ENCODE results near the gene BMPER. TPM values are rescaled to one million over a fixed set of nuclear protein-coding genes. Genes with fewer than 3 reads are reported as not detected.

Gene BMPER
- total RNA-seq, 1 experiment from 2014 or later, result not detected

DNA sequence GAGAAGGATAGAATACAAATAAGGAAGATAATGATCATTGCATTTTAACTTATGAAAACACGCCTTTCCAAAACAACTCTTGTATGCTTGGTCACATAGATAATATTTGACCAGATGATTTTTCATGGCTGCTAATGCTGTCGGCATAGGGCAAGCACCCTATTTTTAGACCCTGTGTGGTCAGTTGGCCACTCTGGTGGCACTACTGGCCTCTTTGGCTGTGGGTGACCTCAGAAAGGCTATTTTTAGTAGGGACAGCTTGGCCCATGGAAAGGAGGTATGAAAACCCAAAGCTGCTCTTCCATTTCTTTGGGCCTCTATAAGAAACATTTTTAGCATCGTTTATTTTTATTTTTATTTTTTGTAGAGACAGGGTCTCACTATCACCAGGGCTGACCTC, 12.3 kb downstream of the BMPER start:
- H3K4me3 ChIP-seq (ENCODE audit: low read depth in 2 of 2, low read length in 2 of 2), result no peak overlapping the region
- no peak overlapping the region for H3K27ac ChIP-seq (ENCODE audit: low read length)
- BruUV-seq (replicated peaks), result no TSS peak
- ChIA-PET CTCF (no interaction called here), POLR2A (no interaction called here)
- no peak for DNase-seq (ENCODE audit: low read depth, low spot score)
- no peak for ATAC-seq
- H3K9me3 ChIP-seq (ENCODE audit: control insufficient read depth, insufficient read depth, low read depth, low read length), result no peaks in the 10 kb centered on the region
- intact Hi-C loops (cut with micrococcal nuclease; ENCODE audit: unreplicated experiment), result no loop called here
- TF ChIP-seq SIN3A (IDR thresholded peaks at IDR 0.05; ENCODE audit: borderline replicate concordance, insufficient read depth, low read depth, low read length), result no peak
- TF ChIP-seq, protein P1, sequence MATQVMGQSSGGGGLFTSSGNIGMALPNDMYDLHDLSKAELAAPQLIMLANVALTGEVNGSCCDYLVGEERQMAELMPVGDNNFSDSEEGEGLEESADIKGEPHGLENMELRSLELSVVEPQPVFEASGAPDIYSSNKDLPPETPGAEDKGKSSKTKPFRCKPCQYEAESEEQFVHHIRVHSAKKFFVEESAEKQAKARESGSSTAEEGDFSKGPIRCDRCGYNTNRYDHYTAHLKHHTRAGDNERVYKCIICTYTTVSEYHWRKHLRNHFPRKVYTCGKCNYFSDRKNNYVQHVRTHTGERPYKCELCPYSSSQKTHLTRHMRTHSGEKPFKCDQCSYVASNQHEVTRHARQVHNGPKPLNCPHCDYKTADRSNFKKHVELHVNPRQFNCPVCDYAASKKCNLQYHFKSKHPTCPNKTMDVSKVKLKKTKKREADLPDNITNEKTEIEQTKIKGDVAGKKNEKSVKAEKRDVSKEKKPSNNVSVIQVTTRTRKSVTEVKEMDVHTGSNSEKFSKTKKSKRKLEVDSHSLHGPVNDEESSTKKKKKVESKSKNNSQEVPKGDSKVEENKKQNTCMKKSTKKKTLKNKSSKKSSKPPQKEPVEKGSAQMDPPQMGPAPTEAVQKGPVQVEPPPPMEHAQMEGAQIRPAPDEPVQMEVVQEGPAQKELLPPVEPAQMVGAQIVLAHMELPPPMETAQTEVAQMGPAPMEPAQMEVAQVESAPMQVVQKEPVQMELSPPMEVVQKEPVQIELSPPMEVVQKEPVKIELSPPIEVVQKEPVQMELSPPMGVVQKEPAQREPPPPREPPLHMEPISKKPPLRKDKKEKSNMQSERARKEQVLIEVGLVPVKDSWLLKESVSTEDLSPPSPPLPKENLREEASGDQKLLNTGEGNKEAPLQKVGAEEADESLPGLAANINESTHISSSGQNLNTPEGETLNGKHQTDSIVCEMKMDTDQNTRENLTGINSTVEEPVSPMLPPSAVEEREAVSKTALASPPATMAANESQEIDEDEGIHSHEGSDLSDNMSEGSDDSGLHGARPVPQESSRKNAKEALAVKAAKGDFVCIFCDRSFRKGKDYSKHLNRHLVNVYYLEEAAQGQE (IDR thresholded peaks at IDR 0.05; ENCODE audit: insufficient read depth in 1 of 2, low read depth in 2 of 2, low read length in 1 of 2), result no peak
- H3K27me3 ChIP-seq (ENCODE audit: control insufficient read depth, insufficient read depth, low read length), result 0 out of 2 replicates have a peak, but pooled peaks cover 9% of the 10 kb centered on the region
- H3K36me3 ChIP-seq (ENCODE audit: control insufficient read depth, insufficient read depth, low read length), result no peaks in the 10 kb centered on the region
- in situ Hi-C loops (cut with HindIII; ENCODE audit: low pct_unique_long_range_greater_than_20kb, low sequenced_read_pairs), result no loop called here
- no peaks in the 10 kb centered on the region for H3K4me1 ChIP-seq (ENCODE audit: control insufficient read depth, insufficient read depth, low read length)

DNA sequence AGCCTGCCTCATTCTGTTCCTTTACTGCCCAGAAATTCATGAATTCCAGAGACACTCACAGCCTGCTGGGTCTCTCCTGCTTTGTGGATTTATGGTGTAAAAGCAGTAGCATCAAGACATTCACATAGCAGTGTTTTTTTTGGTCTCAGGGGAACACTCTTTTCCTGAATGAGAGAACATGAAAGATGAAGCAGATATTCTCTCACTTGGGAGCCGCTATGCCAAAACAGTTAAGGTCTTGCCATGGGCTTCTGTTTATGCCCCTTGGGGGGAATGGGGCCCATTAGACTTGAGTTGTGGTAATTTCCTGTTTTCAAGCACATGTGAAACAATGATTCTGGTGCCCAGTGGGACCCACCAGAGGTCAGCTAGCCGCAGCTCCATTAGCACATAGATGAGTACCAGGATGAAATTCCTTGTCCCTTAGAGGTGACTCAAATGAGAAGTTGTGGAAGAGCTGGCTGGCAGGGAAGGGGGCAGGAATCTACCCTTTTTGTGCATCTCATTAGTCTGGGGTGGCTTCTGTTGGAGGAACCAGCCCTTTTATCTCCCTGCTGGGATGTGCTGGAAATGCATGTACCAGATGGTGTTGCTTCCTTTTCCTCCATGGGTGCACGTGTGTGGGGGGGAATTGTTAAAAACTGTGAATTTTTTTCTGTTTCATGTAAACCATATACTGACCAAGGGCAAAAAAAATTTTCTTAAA, 13.3 kb downstream of the BMPER start:
- Histone ChIP-seq H3K4me1 (ENCODE audit: control insufficient read depth, insufficient read depth, low read length) (no peaks in the 10 kb centered on the region), H3K27me3 (ENCODE audit: control insufficient read depth, insufficient read depth, low read length) (0 out of 2 replicates have a peak, but pooled peaks cover 13% of the 10 kb centered on the region), H3K4me3 (ENCODE audit: low read depth in 2 of 2, low read length in 2 of 2) (no peak overlapping the region), H3K36me3 (ENCODE audit: control insufficient read depth, insufficient read depth, low read length) (no peaks in the 10 kb centered on the region), H3K9me3 (ENCODE audit: control insufficient read depth, insufficient read depth, low read depth, low read length) (no peaks in the 10 kb centered on the region), H3K27ac (ENCODE audit: low read length) (no peak overlapping the region)
- DNase-seq (ENCODE audit: low read depth, low spot score), result no peak
- ChIA-PET POLR2A (no interaction called here), CTCF (no interaction called here)
- no TSS peak for BruUV-seq (replicated peaks)
- intact Hi-C loops (cut with micrococcal nuclease; ENCODE audit: unreplicated experiment) (no loop called here), in situ Hi-C loops (cut with HindIII; ENCODE audit: low pct_unique_long_range_greater_than_20kb, low sequenced_read_pairs) (no loop called here)
- no peak for TF ChIP-seq SIN3A (IDR thresholded peaks at IDR 0.05; ENCODE audit: borderline replicate concordance, insufficient read depth, low read depth, low read length)
- TF ChIP-seq, protein P1 (IDR thresholded peaks at IDR 0.05; ENCODE audit: insufficient read depth in 1 of 2, low read depth in 2 of 2, low read length in 1 of 2), result no peak
- TF ChIP-seq, protein P2, sequence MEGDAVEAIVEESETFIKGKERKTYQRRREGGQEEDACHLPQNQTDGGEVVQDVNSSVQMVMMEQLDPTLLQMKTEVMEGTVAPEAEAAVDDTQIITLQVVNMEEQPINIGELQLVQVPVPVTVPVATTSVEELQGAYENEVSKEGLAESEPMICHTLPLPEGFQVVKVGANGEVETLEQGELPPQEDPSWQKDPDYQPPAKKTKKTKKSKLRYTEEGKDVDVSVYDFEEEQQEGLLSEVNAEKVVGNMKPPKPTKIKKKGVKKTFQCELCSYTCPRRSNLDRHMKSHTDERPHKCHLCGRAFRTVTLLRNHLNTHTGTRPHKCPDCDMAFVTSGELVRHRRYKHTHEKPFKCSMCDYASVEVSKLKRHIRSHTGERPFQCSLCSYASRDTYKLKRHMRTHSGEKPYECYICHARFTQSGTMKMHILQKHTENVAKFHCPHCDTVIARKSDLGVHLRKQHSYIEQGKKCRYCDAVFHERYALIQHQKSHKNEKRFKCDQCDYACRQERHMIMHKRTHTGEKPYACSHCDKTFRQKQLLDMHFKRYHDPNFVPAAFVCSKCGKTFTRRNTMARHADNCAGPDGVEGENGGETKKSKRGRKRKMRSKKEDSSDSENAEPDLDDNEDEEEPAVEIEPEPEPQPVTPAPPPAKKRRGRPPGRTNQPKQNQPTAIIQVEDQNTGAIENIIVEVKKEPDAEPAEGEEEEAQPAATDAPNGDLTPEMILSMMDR (IDR thresholded peaks at IDR 0.05), result no peak
- TF ChIP-seq POLR2AphosphoS5 (IDR thresholded peaks at IDR 0.05; ENCODE audit: low read depth, low read length), result no peak
- TF ChIP-seq TCF7L2 (IDR thresholded peaks at IDR 0.05; ENCODE audit: low read depth, low read length), result no peak
- ATAC-seq, result no peak
